ENCODE data around the gene EMID1.
A peak's percentile ranks its signal among the peaks of the same experiment; 100 is the strongest.
"Not testable (repeated sequence)": the region's sequence is repeated elsewhere in the genome, so short reads cannot be mapped to it uniquely, and the experiment has no call there.

EMID1 gene

DNA sequence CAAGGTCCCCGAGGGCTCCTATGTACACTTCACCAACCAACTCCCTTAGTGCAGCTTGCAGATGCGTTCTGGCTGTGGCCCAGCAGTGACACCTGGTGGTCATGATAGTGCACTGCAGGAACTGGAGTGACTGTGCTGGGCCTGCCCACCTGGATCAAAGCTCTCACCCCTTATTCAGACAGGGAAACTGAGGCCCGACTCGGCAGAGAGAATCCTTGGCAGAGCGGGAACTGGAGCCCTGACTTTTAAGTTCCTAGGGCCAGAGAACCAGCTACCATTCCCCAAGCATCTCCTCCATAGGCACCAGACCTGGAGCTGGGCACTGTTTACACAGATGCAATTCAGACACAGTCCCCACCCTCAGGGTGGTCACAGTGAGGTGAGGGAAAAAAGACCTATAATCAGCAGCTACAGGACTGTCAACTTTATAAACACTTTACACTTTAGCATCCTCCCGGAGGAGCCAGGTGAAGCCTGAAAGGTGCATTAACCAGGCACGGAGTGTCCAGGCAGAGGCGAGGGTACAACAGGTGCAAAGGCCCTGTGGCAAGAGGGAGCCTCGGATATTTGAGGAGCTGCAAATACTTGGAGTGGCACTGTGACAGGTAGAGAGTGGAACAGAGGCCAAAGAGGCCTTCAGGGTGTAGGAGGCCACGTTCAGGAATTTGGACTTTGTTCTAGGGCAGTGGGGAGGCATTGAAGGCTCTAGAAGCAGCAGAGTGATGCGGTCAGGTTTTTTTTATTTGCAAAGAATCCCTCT lies 40.1 kb downstream of the EMID1 start:
- no peak overlapping the region for H3K4me3 ChIP-seq (ENCODE audit: low read depth, low read length)
- DNase-seq (ENCODE audit: low read depth): peak; percentile 78
- TF ChIP-seq MYC (IDR thresholded peaks at IDR 0.05; ENCODE audit: low read depth, low read length): no peak
- TF ChIP-seq, protein P1, sequence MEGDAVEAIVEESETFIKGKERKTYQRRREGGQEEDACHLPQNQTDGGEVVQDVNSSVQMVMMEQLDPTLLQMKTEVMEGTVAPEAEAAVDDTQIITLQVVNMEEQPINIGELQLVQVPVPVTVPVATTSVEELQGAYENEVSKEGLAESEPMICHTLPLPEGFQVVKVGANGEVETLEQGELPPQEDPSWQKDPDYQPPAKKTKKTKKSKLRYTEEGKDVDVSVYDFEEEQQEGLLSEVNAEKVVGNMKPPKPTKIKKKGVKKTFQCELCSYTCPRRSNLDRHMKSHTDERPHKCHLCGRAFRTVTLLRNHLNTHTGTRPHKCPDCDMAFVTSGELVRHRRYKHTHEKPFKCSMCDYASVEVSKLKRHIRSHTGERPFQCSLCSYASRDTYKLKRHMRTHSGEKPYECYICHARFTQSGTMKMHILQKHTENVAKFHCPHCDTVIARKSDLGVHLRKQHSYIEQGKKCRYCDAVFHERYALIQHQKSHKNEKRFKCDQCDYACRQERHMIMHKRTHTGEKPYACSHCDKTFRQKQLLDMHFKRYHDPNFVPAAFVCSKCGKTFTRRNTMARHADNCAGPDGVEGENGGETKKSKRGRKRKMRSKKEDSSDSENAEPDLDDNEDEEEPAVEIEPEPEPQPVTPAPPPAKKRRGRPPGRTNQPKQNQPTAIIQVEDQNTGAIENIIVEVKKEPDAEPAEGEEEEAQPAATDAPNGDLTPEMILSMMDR (IDR thresholded peaks at IDR 0.05; ENCODE audit: low read depth, low read length): peak; percentile 97

DNA sequence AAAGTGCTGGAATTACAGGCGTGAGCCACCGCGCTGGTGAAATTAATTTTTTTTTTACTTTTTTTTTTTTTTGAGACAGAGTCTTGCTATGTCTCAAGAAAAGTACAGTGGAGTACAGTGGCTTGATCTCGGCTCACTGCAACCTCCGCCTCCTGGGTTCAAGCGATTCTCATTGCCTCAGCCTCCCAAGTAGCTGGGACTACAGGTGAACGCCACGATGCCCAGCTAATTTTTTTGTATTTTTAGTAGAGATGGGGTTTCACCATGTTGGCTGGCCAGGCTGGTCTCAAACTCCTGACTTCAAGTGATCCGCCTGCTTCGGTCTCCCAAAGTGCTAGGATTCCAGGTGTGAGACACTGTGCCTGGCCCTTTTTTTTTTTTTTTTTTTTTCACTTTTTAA lies 42.2 kb downstream of the EMID1 start:
- H3K4me3 ChIP-seq (ENCODE audit: low read depth, low read length); DNase-seq (ENCODE audit: low read depth): not testable (repeated sequence)

DNA sequence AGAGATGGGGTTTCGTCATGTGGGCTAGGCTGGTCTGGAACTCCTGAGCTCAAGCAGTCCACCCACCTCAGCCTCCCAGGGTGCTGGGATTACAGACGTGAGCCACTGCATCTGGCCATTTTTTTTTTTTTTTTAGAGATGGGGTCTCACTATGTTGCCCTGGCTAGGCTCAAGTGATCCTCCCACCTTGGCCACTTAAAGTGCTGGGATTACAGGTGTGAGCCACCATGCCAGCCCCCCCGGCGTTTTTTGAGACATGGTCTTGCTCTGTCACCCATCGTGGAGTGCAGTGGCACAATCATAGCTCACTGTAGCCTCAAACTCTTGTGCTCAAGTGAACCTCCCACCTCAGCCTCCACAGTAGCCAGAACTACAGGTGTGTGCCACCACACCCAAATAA lies 45.6 kb downstream of the EMID1 start:
- DNase-seq (ENCODE audit: low read depth): no peak
- TF ChIP-seq POLR2A (IDR thresholded peaks at IDR 0.05; ENCODE audit: extremely low read depth, insufficient read length) (no peak), MYC (IDR thresholded peaks at IDR 0.05; ENCODE audit: low read depth, low read length) (no peak)
- TF ChIP-seq, protein P1 (IDR thresholded peaks at IDR 0.05; ENCODE audit: low read depth, low read length): no peak
- TF ChIP-seq, protein P2, sequence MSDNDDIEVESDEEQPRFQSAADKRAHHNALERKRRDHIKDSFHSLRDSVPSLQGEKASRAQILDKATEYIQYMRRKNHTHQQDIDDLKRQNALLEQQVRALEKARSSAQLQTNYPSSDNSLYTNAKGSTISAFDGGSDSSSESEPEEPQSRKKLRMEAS (IDR thresholded peaks at IDR 0.05; ENCODE audit: low read depth, low read length): no peak
- H3K4me3 ChIP-seq (ENCODE audit: low read depth, low read length): no peak overlapping the region

DNA sequence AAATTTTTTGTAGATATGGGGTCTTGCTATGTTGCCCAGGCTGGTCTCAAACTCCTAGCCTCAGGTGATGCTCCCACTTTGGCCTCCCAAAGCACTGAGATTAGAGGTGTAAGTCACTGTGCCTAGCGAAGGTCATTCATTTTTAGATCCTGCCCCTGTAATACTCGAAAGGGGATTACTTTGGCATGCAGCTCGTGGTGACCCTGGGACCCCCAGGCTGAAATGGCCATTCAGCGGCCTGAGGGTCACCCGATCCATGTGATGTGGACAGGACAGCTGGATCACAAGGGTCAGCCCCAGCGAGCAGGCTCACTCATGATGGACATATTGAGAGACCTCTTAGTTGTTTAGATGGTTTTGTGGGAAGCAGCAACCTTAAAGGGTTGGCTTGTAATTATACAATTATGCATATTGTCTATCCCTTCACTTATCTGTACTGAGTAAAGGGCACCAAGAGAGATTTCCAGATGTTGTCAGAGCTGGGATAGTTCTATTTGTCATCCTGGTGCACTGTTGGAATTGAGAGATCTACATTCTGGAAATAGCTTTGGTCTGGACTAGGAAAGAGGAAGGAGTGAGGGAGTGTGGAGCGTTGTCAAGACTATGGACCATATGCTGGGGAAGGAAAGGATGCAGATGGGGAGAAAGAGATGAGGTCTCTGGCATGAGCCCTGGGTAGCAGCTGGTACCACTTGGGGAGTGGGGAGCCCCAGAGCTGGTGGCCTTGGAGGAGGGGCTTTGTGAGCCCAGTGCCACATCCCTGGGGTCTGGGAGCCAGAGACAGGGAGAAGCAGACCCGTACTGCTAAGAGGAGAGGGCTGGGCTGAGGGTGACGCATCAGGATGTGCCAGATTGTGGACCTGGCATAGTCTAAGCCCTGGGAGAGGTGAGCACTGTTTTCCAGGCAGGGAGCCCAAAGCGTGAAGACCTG lies 46.5 kb downstream of the EMID1 start:
- no peak overlapping the region for H3K4me3 ChIP-seq (ENCODE audit: low read depth, low read length)
- no peak for DNase-seq (ENCODE audit: low read depth)
- TF ChIP-seq, protein P1 (IDR thresholded peaks at IDR 0.05; ENCODE audit: low read depth, low read length): no peak
- TF ChIP-seq POLR2A (IDR thresholded peaks at IDR 0.05; ENCODE audit: extremely low read depth, insufficient read length) (no peak), MYC (IDR thresholded peaks at IDR 0.05; ENCODE audit: low read depth, low read length) (no peak)
- TF ChIP-seq, protein P2 (IDR thresholded peaks at IDR 0.05; ENCODE audit: low read depth, low read length): no peak

DNA sequence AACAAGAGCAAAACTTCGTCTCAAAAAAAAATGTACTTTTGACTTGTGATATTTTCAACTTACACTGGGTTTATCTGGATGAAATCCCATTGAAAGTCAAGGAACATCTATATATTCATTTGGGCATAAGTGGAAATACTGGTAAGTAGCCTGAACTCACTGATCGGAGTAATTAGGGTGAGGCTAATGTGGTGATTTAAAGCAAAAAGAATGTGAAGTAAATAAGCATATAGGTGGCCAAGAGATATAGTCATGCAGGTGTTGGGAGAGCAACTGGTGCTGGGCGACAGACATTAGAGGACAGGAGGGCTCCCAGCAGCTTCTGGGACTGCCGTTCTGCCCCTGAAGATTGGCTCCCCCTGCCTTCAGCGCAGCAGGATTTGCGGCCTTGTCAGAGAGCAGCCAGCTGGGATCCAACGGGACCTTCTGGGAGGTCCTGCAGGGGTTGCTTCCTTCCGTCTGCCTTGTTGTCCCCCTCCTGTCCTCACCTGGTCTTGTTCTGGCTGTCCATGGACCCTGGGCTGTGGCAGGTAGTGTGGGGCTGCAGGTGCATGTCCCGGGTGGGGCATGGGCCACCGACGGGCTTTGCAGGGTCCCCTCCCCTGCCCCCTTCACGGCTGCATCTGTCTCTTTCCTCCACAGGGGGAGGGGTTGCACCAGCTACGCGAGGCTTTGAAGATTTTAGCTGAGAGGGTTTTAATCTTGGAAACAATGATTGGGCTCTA lies 48.0 kb downstream of the EMID1 start:
- no peak for DNase-seq (ENCODE audit: low read depth)
- no peak overlapping the region for H3K4me3 ChIP-seq (ENCODE audit: low read depth, low read length)
- TF ChIP-seq, protein P1 (IDR thresholded peaks at IDR 0.05; ENCODE audit: low read depth, low read length): no peak
- TF ChIP-seq POLR2A (IDR thresholded peaks at IDR 0.05; ENCODE audit: extremely low read depth, insufficient read length): no peak
- TF ChIP-seq MYC (IDR thresholded peaks at IDR 0.05; ENCODE audit: low read depth, low read length): no peak
- TF ChIP-seq, protein P2 (IDR thresholded peaks at IDR 0.05; ENCODE audit: low read depth, low read length): no peak

DNA sequence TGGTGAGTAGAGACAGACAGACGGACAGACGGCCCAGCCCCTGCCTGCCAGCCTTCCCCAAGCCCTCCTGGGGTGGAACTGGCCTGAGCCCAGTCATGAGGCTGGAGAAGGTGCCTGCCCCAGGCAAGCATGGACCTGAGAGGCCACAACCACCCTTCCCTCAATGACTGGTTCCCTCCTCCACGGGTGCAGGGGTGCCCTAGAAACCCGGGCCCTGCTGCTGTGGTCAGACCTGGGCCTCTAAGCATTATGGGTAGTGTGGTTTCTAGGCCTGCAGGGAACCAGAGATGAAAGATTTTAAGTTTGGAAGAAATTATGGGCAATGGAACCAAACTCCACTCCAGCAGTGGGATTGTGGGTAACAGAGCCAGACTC lies 48.6 kb downstream of the EMID1 start:
- no peak for DNase-seq (ENCODE audit: low read depth)
- TF ChIP-seq, protein P1 (IDR thresholded peaks at IDR 0.05; ENCODE audit: low read depth, low read length): no peak
- no peak overlapping the region for H3K4me3 ChIP-seq (ENCODE audit: low read depth, low read length)

All from NB4 (cell line).